Keratinocyte (primary cell): ENCODE data around the gene GPR62.

Experiments
- CTCF ChIP-seq, 3 experiments: IDR thresholded peaks in 1 of 3; conservative IDR thresholded peaks in 1 of 3; optimal IDR thresholded peaks in 1 of 3; 2 replicates in 2 of 3; 3 replicates in 1 of 3; pipeline versions ENCODE3 to v1.5.1; 2011; ENCODE audit warnings: low read length in 3 of 3, mild to moderate bottlenecking in 3 of 3, moderate library complexity in 2 of 3, control low read depth in 1 of 3, inconsistent platforms in 1 of 3; ENCODE audit not compliant: insufficient read depth in 2 of 3; ENCODE audit errors: extremely low read depth in 1 of 3
- EZH2 ChIP-seq: IDR thresholded peaks from one replicate; pipeline ENCODE4 v1.6.1; 2012; ENCODE audit warnings: inconsistent platforms, mild to moderate bottlenecking, low read length, moderate library complexity

DNA sequence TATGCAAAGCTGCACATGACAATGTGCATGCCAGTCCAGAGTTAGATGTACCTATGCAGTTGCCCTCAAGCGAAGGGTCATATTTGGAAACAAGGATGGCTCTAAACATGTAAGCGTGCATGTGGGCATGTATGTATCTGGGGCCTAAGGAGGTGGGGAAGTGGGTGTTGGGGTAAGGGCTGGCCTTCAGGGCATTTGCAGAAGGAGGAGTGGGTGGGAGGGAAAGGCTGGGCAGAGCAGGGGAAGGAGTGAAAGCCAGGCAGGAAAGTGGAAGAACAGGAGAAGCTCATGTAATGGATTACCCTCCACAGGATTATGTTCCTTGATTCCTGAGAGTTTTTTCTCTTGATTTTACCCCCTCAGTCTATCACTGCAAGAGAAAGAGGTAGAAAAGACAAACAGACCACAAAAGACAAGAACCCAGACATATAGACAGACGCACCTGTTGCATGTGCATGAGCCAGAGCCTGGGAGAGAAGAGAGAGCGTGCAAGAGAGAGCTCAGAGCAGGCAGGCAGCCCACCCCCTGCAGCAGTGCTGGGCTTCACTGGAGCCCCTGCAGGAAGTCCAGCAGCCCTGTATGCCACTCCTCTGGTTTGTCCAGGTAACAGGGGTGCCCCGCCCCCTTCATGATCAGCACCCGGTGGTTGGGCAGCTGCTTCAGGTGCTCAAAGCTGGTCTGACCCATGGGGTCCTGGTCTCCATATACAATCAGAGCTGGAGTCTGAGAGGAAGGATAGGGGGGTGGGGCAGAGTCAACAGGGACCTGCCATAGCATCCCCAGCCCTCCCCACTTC, 13.9 kb downstream of the GPR62 start:
- TF ChIP-seq CTCF (optimal IDR thresholded peaks at IDR 0.05 in 1 of 3, IDR thresholded peaks at IDR 0.05 in 1 of 3, conservative IDR thresholded peaks at IDR 0.05 in 1 of 3; ENCODE audit: extremely low read depth in 1 of 3, insufficient read depth in 2 of 3, low read length in 3 of 3) (no peak), EZH2 (no peak)
